Hepatocyte (in vitro differentiated cells): ENCODE measurements around the gene MLLT1. TPM values are rescaled to one million over a fixed set of nuclear protein-coding genes. Genes with fewer than 3 reads are reported as not detected.

Experiments
- DNase-seq: peaks from one replicate; pipeline ENCODE4 v3.0.0-alpha.2; 2016; ENCODE audit warnings: low spot score
- H2AFZ ChIP-seq: fragments of 200-600 bp; sonication (generic); 2 replicates; pipeline ENCODE4 v1.6.0; 2016; ENCODE audit warnings: antibody characterized with exemption, mild to moderate bottlenecking
- H3K27ac ChIP-seq: fragments of 200-600 bp; sonication (generic); 2 replicates; pipeline ENCODE4 v1.5.1; 2016; ENCODE audit warnings: mild to moderate bottlenecking
- H3K27me3 ChIP-seq: fragments of 200-600 bp; sonication (generic); 2 replicates; pipeline ENCODE4 v1.6.1; 2016
- H3K36me3 ChIP-seq: fragments of 200-600 bp; sonication (generic); replicated peaks from 2 replicates; pipeline ENCODE4 v1.5.1; 2016; ENCODE audit warnings: low read depth; ENCODE audit not compliant: insufficient read depth
- H3K4me1 ChIP-seq: fragments of 200-600 bp; sonication (generic); 2 replicates; pipeline ENCODE4 v1.5.1; 2016; ENCODE audit warnings: mild to moderate bottlenecking, moderate library complexity; ENCODE audit not compliant: insufficient read depth
- H3K4me2 ChIP-seq: fragments of 200-600 bp; sonication (generic); 2 replicates; pipeline ENCODE4 v1.6.0; 2016
- H3K4me3 ChIP-seq: fragments of 200-600 bp; sonication (generic); 2 replicates; pipeline ENCODE4 v1.5.1; 2016; ENCODE audit warnings: mild to moderate bottlenecking
- H3K79me2 ChIP-seq: fragments of 200-600 bp; sonication (generic); 2 replicates; pipeline ENCODE4 v1.6.0; 2017; ENCODE audit warnings: mild to moderate bottlenecking
- H3K9me2 ChIP-seq: fragments of 200-600 bp; sonication (generic); replicated peaks from 2 replicates; pipeline ENCODE4 v1.6.0; 2017; ENCODE audit warnings: mild to moderate bottlenecking; ENCODE audit not compliant: insufficient read depth
- H3K9me3 ChIP-seq: fragments of 200-600 bp; sonication (generic); 2 replicates; pipeline ENCODE4 v1.5.1; 2016; ENCODE audit warnings: low read depth, mild to moderate bottlenecking
- H4K20me1 ChIP-seq: fragments of 200-600 bp; sonication (generic); 2 replicates; pipeline ENCODE4 v1.6.0; 2016; ENCODE audit warnings: mild to moderate bottlenecking; ENCODE audit not compliant: insufficient read depth, poor library complexity, severe bottlenecking
- EZH2 ChIP-seq: fragments of 200-600 bp; sonication (generic); IDR thresholded peaks from 2 replicates; pipeline ENCODE4 v1.6.1; 2016; ENCODE audit warnings: antibody characterized with exemption, mild to moderate bottlenecking, borderline replicate concordance
- EZH2phosphoT487 ChIP-seq: fragments of 200-600 bp; sonication (generic); IDR thresholded peaks from one replicate; pipeline ENCODE4 v1.6.1; 2018; ENCODE audit warnings: antibody characterized with exemption, mild to moderate bottlenecking, low read depth, moderate library complexity; ENCODE audit not compliant: unreplicated experiment, severe bottlenecking
- WGBS: methylation state at CpG from one replicate; pipeline ENCODE4 v1.1.6; 2016; ENCODE audit warnings: low lambda C conversion rate; ENCODE audit errors: missing lambda C conversion rate; 5-methylcytosine and 5-hydroxymethylcytosine counted together
- polyA plus RNA-seq: library from polyadenylated mRNA; unstranded; fragments of >200 nt; fragmentation: Nextera tagmentation; extraction: Ambion mirVana; gene quantifications from 2 replicates; pipeline ENCODE4 v1.2.1, GENCODE V29; 2016
- total RNA-seq: library from RNA; depleted of rRNA; stranded (reverse); fragments of >200 nt; gene quantifications from 2 replicates; pipeline ENCODE4 v1.2.3, GENCODE V29; 2014
- TF ChIP-seq, protein P1 (sequence below): fragments of 200-600 bp; sonication (generic); IDR thresholded peaks from 2 replicates; pipeline ENCODE4 v1.5.1; 2016; ENCODE audit warnings: antibody characterized with exemption, mild to moderate bottlenecking; ENCODE audit not compliant: poor library complexity

MLLT1 gene
- total and polyA plus RNA-seq, 2 experiments from 2014 or later, result 17.2 to 23.3 TPM

GRCh38 chr19:6241056-6241455 is 38.7 kb downstream of the MLLT1 start:
- no peak overlapping the region for H3K4me3 ChIP-seq
- WGBS, result 85% methylated on average over 10 of the region's 12 CpGs
- H2AFZ ChIP-seq, result no peak overlapping the region
- DNase-seq, result no peak
- peaks cover 98% of the 10 kb centered on the region for H3K79me2 ChIP-seq
- no peak overlapping the region for H3K27ac ChIP-seq
- H3K36me3 ChIP-seq, result no peaks in the 10 kb centered on the region
- no peak for TF ChIP-seq EZH2
- TF ChIP-seq, protein P1, sequence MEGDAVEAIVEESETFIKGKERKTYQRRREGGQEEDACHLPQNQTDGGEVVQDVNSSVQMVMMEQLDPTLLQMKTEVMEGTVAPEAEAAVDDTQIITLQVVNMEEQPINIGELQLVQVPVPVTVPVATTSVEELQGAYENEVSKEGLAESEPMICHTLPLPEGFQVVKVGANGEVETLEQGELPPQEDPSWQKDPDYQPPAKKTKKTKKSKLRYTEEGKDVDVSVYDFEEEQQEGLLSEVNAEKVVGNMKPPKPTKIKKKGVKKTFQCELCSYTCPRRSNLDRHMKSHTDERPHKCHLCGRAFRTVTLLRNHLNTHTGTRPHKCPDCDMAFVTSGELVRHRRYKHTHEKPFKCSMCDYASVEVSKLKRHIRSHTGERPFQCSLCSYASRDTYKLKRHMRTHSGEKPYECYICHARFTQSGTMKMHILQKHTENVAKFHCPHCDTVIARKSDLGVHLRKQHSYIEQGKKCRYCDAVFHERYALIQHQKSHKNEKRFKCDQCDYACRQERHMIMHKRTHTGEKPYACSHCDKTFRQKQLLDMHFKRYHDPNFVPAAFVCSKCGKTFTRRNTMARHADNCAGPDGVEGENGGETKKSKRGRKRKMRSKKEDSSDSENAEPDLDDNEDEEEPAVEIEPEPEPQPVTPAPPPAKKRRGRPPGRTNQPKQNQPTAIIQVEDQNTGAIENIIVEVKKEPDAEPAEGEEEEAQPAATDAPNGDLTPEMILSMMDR, result no peak
- no peak for TF ChIP-seq EZH2phosphoT487
- H4K20me1 ChIP-seq, result peaks cover 74% of the 10 kb centered on the region
- H3K4me2 ChIP-seq, result no peak overlapping the region
- H3K4me1 ChIP-seq, result no peaks in the 10 kb centered on the region
- H3K9me2 ChIP-seq, result no peaks in the 10 kb centered on the region
- no peaks in the 10 kb centered on the region for H3K27me3 ChIP-seq
- H3K9me3 ChIP-seq, result no peaks in the 10 kb centered on the region

- Histone ChIP-seq H3K27ac (no peak overlapping the region), H3K9me3 (no peaks in the 10 kb centered on the region), H3K36me3 (no peaks in the 10 kb centered on the region), H3K27me3 (no peaks in the 10 kb centered on the region), H3K4me2 (no peak overlapping the region), H3K79me2 (peaks cover 98% of the 10 kb centered on the region), H3K4me3 (no peak overlapping the region), H4K20me1 (peaks cover 81% of the 10 kb centered on the region), H2AFZ (no peak overlapping the region), H3K9me2 (no peaks in the 10 kb centered on the region), H3K4me1 (no peaks in the 10 kb centered on the region)
- 86% methylated on average over 23 of the region's 24 CpGs for WGBS
- DNase-seq, result no peak
- TF ChIP-seq, protein P1, result no peak
- TF ChIP-seq EZH2, result no peak
- no peak for TF ChIP-seq EZH2phosphoT487
These were observed 39.7 kb downstream of the MLLT1 start for GRCh38 chr19:6239871-6240676.

- 91% methylated on average over 11 of the region's 11 CpGs for WGBS
- Histone ChIP-seq H3K4me2 (no peak overlapping the region), H2AFZ (no peak overlapping the region), H3K27ac (no peak overlapping the region), H3K4me3 (no peak overlapping the region), H3K36me3 (no peaks in the 10 kb centered on the region), H4K20me1 (peaks cover 84% of the 10 kb centered on the region), H3K9me3 (no peaks in the 10 kb centered on the region), H3K9me2 (no peaks in the 10 kb centered on the region), H3K4me1 (peaks cover 2% of the 10 kb centered on the region), H3K79me2 (peaks cover 98% of the 10 kb centered on the region), H3K27me3 (no peaks in the 10 kb centered on the region)
- DNase-seq, result no peak
- TF ChIP-seq EZH2 (no peak), EZH2phosphoT487 (no peak)
- TF ChIP-seq, protein P1, result no peak
These were observed 40.4 kb downstream of the MLLT1 start for GRCh38 chr19:6239401-6239844.
